Hepatocyte (in vitro differentiated cells): ENCODE measurements around the gene MAPK8.

Experiments used
- CTCF ChIP-seq: fragments of 200-600 bp; sonication (generic); IDR thresholded peaks from 2 replicates; pipeline ENCODE4 v1.5.1; 2016; ENCODE audit warnings: antibody characterized with exemption, mild to moderate bottlenecking; ENCODE audit not compliant: poor library complexity
- EZH2 ChIP-seq: fragments of 200-600 bp; sonication (generic); IDR thresholded peaks from 2 replicates; pipeline ENCODE4 v1.6.1; 2016; ENCODE audit warnings: antibody characterized with exemption, mild to moderate bottlenecking, borderline replicate concordance

- TF ChIP-seq CTCF (no peak), EZH2 (no peak)
Observed at GRCh38 chr10:48469516-48470020, 163.1 kb downstream of the MAPK8 start.
